IMR-90 (cell line): ENCODE measurements around the gene SAT1. TPM values are rescaled to one million over a fixed set of nuclear protein-coding genes. Genes with fewer than 3 reads are reported as not detected.
A peak's percentile ranks its signal among the peaks of the same experiment; 100 is the strongest.

Experiments
- ATAC-seq: fragments of 200-7000 bp; cut with Tn5 transposase; 2 replicates; pipeline ENCODE4 v1.9.1; 2020; ENCODE audit warnings: low read depth, mild to moderate bottlenecking, moderate library complexity
- BruUV-seq: library from RNA; stranded (reverse); fragments of 400-500 nt; replicated peaks from 2 replicates; lab custom pipeline; 2021; lab: Mats Ljungman, UMichigan
- CTCF ChIA-PET: fragments of 300-600 bp; formaldehyde crosslinking; extraction: SDS; loops from one replicate; lab custom pipeline; 2021; ENCODE audit warnings: antibody characterized with exemption; lab: Yijun Ruan, JAX
- POLR2A ChIA-PET: fragments of 300-600 bp; sonication (Branson Sonifier 250); formaldehyde crosslinking; loops from one replicate; lab custom pipeline; 2022; ENCODE audit warnings: antibody characterized with exemption; ENCODE audit not compliant: unreplicated experiment; lab: Charles Lee
- DNase-seq: peaks from one replicate; pipeline ENCODE4 v3.0.0; 2013
- H2AFZ ChIP-seq: replicated peaks from 2 replicates; pipeline ENCODE3; 2013; ENCODE audit warnings: low read length, mild to moderate bottlenecking; ENCODE audit not compliant: poor library complexity
- H2AK5ac ChIP-seq: 2 replicates; pipeline ENCODE4 v1.6.1; 2013; ENCODE audit warnings: low read depth, low read length, inconsistent platforms
- H2AK9ac ChIP-seq: replicated peaks from 2 replicates; pipeline ENCODE3; 2013; ENCODE audit warnings: mild to moderate bottlenecking, low read depth, low read length, moderate library complexity; ENCODE audit not compliant: poor library complexity
- H2BK120ac ChIP-seq: 2 replicates; pipeline ENCODE4 v1.6.1; 2013; ENCODE audit warnings: low read depth, low read length, inconsistent platforms
- H2BK15ac ChIP-seq: 3 replicates; pipeline ENCODE4 v1.6.1; 2013; ENCODE audit warnings: low read depth, low read length, inconsistent platforms
- H2BK20ac ChIP-seq: 2 replicates; pipeline ENCODE4 v1.6.1; 2013; ENCODE audit warnings: low read depth, mild to moderate bottlenecking, inconsistent platforms, low read length, moderate library complexity
- H2BK5ac ChIP-seq: 2 replicates; pipeline ENCODE4 v1.6.1; 2013; ENCODE audit warnings: mild to moderate bottlenecking, low read depth, low read length, inconsistent platforms; ENCODE audit not compliant: poor library complexity, severe bottlenecking
- H3K14ac ChIP-seq: replicated peaks from 2 replicates; pipeline ENCODE4 v1.6.1; 2013; ENCODE audit warnings: low read depth, low read length, inconsistent platforms
- H3K18ac ChIP-seq: 2 replicates; pipeline ENCODE4 v1.6.1; 2013; ENCODE audit warnings: low read depth, low read length, control low read depth
- H3K23ac ChIP-seq: 2 replicates; pipeline ENCODE4 v1.6.1; 2013; ENCODE audit warnings: low read depth, low read length, inconsistent platforms
- H3K27ac ChIP-seq: 2 replicates; pipeline ENCODE4 v1.5.1; 2013; ENCODE audit warnings: mild to moderate bottlenecking, control low read depth, low read length; ENCODE audit not compliant: insufficient read depth
- H3K27me3 ChIP-seq: 2 replicates; pipeline ENCODE4 v1.6.1; 2013; ENCODE audit warnings: low read length; ENCODE audit not compliant: control insufficient read depth, insufficient read depth
- H3K36me3 ChIP-seq: 2 replicates; pipeline ENCODE4 v1.6.1; 2013; ENCODE audit warnings: low read length, mixed read lengths; ENCODE audit not compliant: control insufficient read depth, insufficient read depth
- H3K4ac ChIP-seq: 2 replicates; pipeline ENCODE4 v1.6.1; 2013; ENCODE audit warnings: low read depth, low read length, inconsistent platforms
- H3K4me1 ChIP-seq: 2 replicates; pipeline ENCODE4 v1.6.1; 2013; ENCODE audit warnings: low read length, mixed read lengths; ENCODE audit not compliant: control insufficient read depth, insufficient read depth
- H3K4me2 ChIP-seq: 2 replicates; pipeline ENCODE4 v1.6.1; 2013; ENCODE audit warnings: low read depth, mild to moderate bottlenecking, control low read depth, low read length, moderate library complexity
- H3K4me3 ChIP-seq: 2 replicates; pipeline ENCODE4 v1.5.1; 2013; ENCODE audit warnings: low read depth, mild to moderate bottlenecking, control low read depth, low read length, moderate library complexity; ENCODE audit not compliant: insufficient read depth
- H3K56ac ChIP-seq: 2 replicates; pipeline ENCODE4 v1.6.1; 2013; ENCODE audit warnings: low read length, inconsistent platforms; ENCODE audit not compliant: insufficient read depth; ENCODE audit errors: extremely low read depth
- H3K79me1 ChIP-seq, 2 experiments: 2 replicates each; pipeline ENCODE4 v1.6.1; 2013; ENCODE audit warnings: low read length in 2 of 2, inconsistent platforms in 1 of 2, low read depth in 1 of 2
- H3K9ac ChIP-seq: 2 replicates; pipeline ENCODE4 v1.6.1; 2013; ENCODE audit warnings: low read depth, low read length, control low read depth
- H3K9me1 ChIP-seq: 2 replicates; pipeline ENCODE4 v1.6.1; 2013; ENCODE audit warnings: low read length, inconsistent platforms; ENCODE audit not compliant: insufficient read depth
- H3K9me3 ChIP-seq: 2 replicates; pipeline ENCODE4 v1.6.1; 2013; ENCODE audit warnings: low read length; ENCODE audit not compliant: control insufficient read depth, insufficient read depth
- H4K20me1 ChIP-seq: 2 replicates; pipeline ENCODE4 v1.6.1; 2013; ENCODE audit warnings: low read length, inconsistent platforms; ENCODE audit not compliant: insufficient read depth
- H4K5ac ChIP-seq: 2 replicates; pipeline ENCODE4 v1.6.1; 2013; ENCODE audit warnings: mild to moderate bottlenecking, low read depth, low read length, control low read depth
- H4K8ac ChIP-seq, 2 experiments: 2 replicates each; pipeline ENCODE4 v1.6.1; 2013; ENCODE audit warnings: low read depth in 2 of 2, low read length in 2 of 2, control low read depth in 1 of 2, inconsistent platforms in 1 of 2
- H4K91ac ChIP-seq: 2 replicates; pipeline ENCODE4 v1.6.1; 2013; ENCODE audit warnings: low read depth, low read length, inconsistent platforms; ENCODE audit not compliant: insufficient read depth
- CEBPB ChIP-seq: IDR thresholded peaks from 2 replicates; pipeline ENCODE4 v1.6.1; 2012; ENCODE audit warnings: low read depth, low read length, improper control_type of control experiment
- CHD1 ChIP-seq: IDR thresholded peaks from 2 replicates; pipeline ENCODE4 v1.6.1; 2012; ENCODE audit warnings: low read depth, low read length, improper control_type of control experiment
- CTCF ChIP-seq: conservative IDR thresholded peaks from 2 replicates; pipeline ENCODE4 v1.5.1; 2012; ENCODE audit warnings: mild to moderate bottlenecking, low read depth, low read length, improper control_type of control experiment
- FOS ChIP-seq: fragments of 150-350 bp; IDR thresholded peaks from 2 replicates; pipeline ENCODE4 v1.6.1; 2016; ENCODE audit warnings: low read depth, low read length
- MAFK ChIP-seq: IDR thresholded peaks from 2 replicates; pipeline ENCODE4 v1.6.1; 2012; ENCODE audit warnings: low read depth, low read length, improper control_type of control experiment
- MAZ ChIP-seq: IDR thresholded peaks from 2 replicates; pipeline ENCODE4 v1.6.1; 2012; ENCODE audit warnings: low read depth, mild to moderate bottlenecking, low read length, improper control_type of control experiment, moderate library complexity, borderline replicate concordance
- MXI1 ChIP-seq: IDR thresholded peaks from 2 replicates; pipeline ENCODE4 v1.6.1; 2012; ENCODE audit warnings: low read depth, mild to moderate bottlenecking, low read length, moderate library complexity, borderline replicate concordance
- NFE2L2 ChIP-seq: fragments of 150-350 bp; IDR thresholded peaks from 2 replicates; pipeline ENCODE4 v1.6.1; 2016; ENCODE audit warnings: low read depth, mild to moderate bottlenecking, low read length
- POLR2A ChIP-seq: IDR thresholded peaks from 2 replicates; pipeline ENCODE4 v1.6.1; 2012; ENCODE audit warnings: mild to moderate bottlenecking, low read depth, low read length
- RCOR1 ChIP-seq: IDR thresholded peaks from 2 replicates; pipeline ENCODE4 v1.6.1; 2012; ENCODE audit warnings: mild to moderate bottlenecking, low read length, improper control_type of control experiment; ENCODE audit not compliant: insufficient replicate concordance
- RFX5 ChIP-seq: IDR thresholded peaks from 2 replicates; pipeline ENCODE4 v1.8.0; 2012; ENCODE audit warnings: low read depth, mild to moderate bottlenecking, low read length, moderate library complexity
- USF2 ChIP-seq: fragments of 150-350 bp; IDR thresholded peaks from 2 replicates; pipeline ENCODE4 v1.6.1; 2017; ENCODE audit warnings: mild to moderate bottlenecking, antibody characterized with exemption, low read length, low read depth
- WGBS, 2 experiments: methylation state at CpG; one replicate each; pipeline versions ENCODE4 v1.1.5 to v1.1.7; 2013; ENCODE audit warnings: missing lambda C conversion rate in 2 of 2; ENCODE audit not compliant: insufficient read length in 1 of 2; ENCODE audit errors: extremely low coverage in 2 of 2; 5-methylcytosine and 5-hydroxymethylcytosine counted together
- dilution Hi-C: fragments of 300-500 bp; cut with HindIII; formaldehyde crosslinking; loops from one replicate; pipeline ENCODE4 v1.14.3; 2018; ENCODE audit warnings: low sequenced_read_pairs; ENCODE audit not compliant: unreplicated experiment
- in situ Hi-C: fragments of 300-500 bp; cut with MboI; formaldehyde crosslinking; loops from 3 replicates; pipeline ENCODE4 v1.14.3; 2019; ENCODE audit warnings: low sequenced_read_pairs, inconsistent platforms, mixed read lengths
- intact Hi-C: fragments of 100-400 bp; cut with micrococcal nuclease; formaldehyde crosslinking; loops from 2 replicates; pipeline ENCODE4 v1.10.0; 2022
- polyA plus RNA-seq, 3 experiments: library from polyadenylated mRNA; depleted of rRNA; stranded (reverse); fragments of >200 nt; gene quantifications; 2 replicates each; pipeline ENCODE4 v1.2.3, GENCODE V29; 2012; ENCODE audit warnings: low replicate concordance in 1 of 3
- total RNA-seq: library from RNA; depleted of rRNA; stranded (reverse); fragments of >200 nt; gene quantifications from 2 replicates; pipeline ENCODE4 v1.2.3, GENCODE V29; 2012

The SAT1 gene
- total and polyA plus RNA-seq, 2 of the 4 experiments (the other 2 are of a cell fraction), result 55.9 to 92.8 TPM

- Histone ChIP-seq H3K14ac (no peak overlapping the region), H2BK15ac (no peak overlapping the region), H2AK5ac (no peak overlapping the region), H4K5ac (no peak overlapping the region), H3K9me3 (peaks cover 2% of the 10 kb centered on the region; the same call in 1 of the 2 replicates), H3K23ac (no peak overlapping the region), H3K9ac (no peak overlapping the region), H3K4me1 (no peaks in the 10 kb centered on the region), H3K4me3 (no peak overlapping the region), H3K79me1 (no peaks in the 10 kb centered on the region), H3K9me1 (no peaks in the 10 kb centered on the region), H4K91ac (no peak overlapping the region), H3K4ac (no peak overlapping the region), H2AFZ (no peak overlapping the region), H2AK9ac (peak overlapping the region; percentile 16), H3K27ac (no peak overlapping the region), H3K18ac (no peak overlapping the region), H4K20me1 (no peaks in the 10 kb centered on the region), H2BK120ac (no peak overlapping the region), H4K8ac (no peak overlapping the region), H3K56ac (no peak overlapping the region), H3K36me3 (no peaks in the 10 kb centered on the region), H2BK20ac (no peak overlapping the region), H3K4me2 (no peak overlapping the region), H3K27me3 (no peaks in the 10 kb centered on the region), H2BK5ac (no peak overlapping the region)
- no CpG with 5 or more reads among the region's 2 CpGs for WGBS, 2 experiments
- no TSS peak for BruUV-seq
- POLR2A ChIA-PET, result no interaction called here
- DNase-seq, result no peak
- in situ Hi-C loops (no loop called here), dilution Hi-C loops (no loop called here), intact Hi-C loops (no loop called here)
- no peak for ATAC-seq
- CTCF ChIA-PET, result no interaction called here
- TF ChIP-seq MAFK (no peak), CTCF (no peak), MXI1 (no peak), MAZ (no peak), RFX5 (no peak), RCOR1 (no peak), USF2 (no peak), CEBPB (no peak), CHD1 (no peak), POLR2A (no peak), NFE2L2 (no peak), FOS (no peak)
These were observed 12.8 kb upstream of the SAT1 start for GRCh38 chrX:23770142-23770541.
